HL-60 (cell line): Measurements from ENCODE around the gene WNT7B.

Source experiments
- DNase-seq, 2 experiments: peaks; one replicate each; pipeline ENCODE4 v3.0.0-alpha.2; 2010 to 2020; ENCODE audit warnings: low read depth in 1 of 2, low spot score in 1 of 2
- H3K27ac ChIP-seq: fragments of 250-450 bp; sonication (Bioruptor Pico); replicated peaks from 2 replicates; pipeline ENCODE4 v1.5.1; 2020; ENCODE audit warnings: mild to moderate bottlenecking, moderate library complexity
- H3K27me3 ChIP-seq: fragments of 250-450 bp; sonication (Bioruptor Pico); 2 replicates; pipeline ENCODE4 v1.5.1; 2021; ENCODE audit warnings: mild to moderate bottlenecking, moderate library complexity; ENCODE audit not compliant: insufficient read depth, poor library complexity, severe bottlenecking
- H3K4me3 ChIP-seq: replicated peaks from 2 replicates; pipeline ENCODE4 v1.5.1; 2011; ENCODE audit warnings: mild to moderate bottlenecking, control low read depth, low read length; ENCODE audit not compliant: insufficient read depth
- GABPA ChIP-seq: IDR thresholded peaks from 2 replicates; pipeline ENCODE4 v1.6.1; 2012; ENCODE audit warnings: low read depth
- POLR2AphosphoS5 ChIP-seq: IDR thresholded peaks from 2 replicates; pipeline ENCODE4 v1.6.1; 2012; ENCODE audit warnings: low read depth
- SPI1 ChIP-seq: IDR thresholded peaks from 2 replicates; pipeline ENCODE4 v1.6.1; 2012; ENCODE audit warnings: low read depth, mild to moderate bottlenecking, borderline replicate concordance
- TF ChIP-seq, protein P1 (sequence below): IDR thresholded peaks from one replicate; pipeline ENCODE4 v1.5.1; 2011; ENCODE audit warnings: low read length, control low read depth, inconsistent platforms; ENCODE audit not compliant: insufficient read depth
- TF ChIP-seq, protein P2 (sequence below): IDR thresholded peaks from 2 replicates; pipeline ENCODE4 v1.6.1; 2012; ENCODE audit warnings: low read depth; ENCODE audit not compliant: insufficient replicate concordance

WNT7B gene

DNA sequence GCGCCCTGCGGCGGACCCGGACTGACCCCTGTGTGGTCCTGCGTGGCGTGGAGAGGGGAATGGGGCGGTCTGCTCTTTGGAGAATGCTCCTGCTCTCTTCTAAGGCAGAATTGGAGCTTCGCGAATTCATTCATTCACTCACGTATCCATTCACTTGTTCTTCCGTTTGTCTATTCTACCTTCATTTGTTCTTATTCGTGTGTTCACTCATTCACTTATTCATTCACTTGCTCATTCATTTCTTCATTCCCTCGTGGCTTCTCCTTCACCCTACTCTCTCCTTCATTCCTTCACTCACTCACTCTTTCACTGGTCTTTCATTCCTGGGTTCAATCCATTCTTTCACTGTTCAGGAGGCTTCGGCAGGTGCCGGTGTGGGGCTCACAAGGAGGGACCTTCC is 69.6 kb downstream of the WNT7B start:
- TF ChIP-seq POLR2AphosphoS5 (no peak), SPI1 (no peak), GABPA (no peak)
- TF ChIP-seq, protein P1, sequence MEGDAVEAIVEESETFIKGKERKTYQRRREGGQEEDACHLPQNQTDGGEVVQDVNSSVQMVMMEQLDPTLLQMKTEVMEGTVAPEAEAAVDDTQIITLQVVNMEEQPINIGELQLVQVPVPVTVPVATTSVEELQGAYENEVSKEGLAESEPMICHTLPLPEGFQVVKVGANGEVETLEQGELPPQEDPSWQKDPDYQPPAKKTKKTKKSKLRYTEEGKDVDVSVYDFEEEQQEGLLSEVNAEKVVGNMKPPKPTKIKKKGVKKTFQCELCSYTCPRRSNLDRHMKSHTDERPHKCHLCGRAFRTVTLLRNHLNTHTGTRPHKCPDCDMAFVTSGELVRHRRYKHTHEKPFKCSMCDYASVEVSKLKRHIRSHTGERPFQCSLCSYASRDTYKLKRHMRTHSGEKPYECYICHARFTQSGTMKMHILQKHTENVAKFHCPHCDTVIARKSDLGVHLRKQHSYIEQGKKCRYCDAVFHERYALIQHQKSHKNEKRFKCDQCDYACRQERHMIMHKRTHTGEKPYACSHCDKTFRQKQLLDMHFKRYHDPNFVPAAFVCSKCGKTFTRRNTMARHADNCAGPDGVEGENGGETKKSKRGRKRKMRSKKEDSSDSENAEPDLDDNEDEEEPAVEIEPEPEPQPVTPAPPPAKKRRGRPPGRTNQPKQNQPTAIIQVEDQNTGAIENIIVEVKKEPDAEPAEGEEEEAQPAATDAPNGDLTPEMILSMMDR: no peak
- TF ChIP-seq, protein P2, sequence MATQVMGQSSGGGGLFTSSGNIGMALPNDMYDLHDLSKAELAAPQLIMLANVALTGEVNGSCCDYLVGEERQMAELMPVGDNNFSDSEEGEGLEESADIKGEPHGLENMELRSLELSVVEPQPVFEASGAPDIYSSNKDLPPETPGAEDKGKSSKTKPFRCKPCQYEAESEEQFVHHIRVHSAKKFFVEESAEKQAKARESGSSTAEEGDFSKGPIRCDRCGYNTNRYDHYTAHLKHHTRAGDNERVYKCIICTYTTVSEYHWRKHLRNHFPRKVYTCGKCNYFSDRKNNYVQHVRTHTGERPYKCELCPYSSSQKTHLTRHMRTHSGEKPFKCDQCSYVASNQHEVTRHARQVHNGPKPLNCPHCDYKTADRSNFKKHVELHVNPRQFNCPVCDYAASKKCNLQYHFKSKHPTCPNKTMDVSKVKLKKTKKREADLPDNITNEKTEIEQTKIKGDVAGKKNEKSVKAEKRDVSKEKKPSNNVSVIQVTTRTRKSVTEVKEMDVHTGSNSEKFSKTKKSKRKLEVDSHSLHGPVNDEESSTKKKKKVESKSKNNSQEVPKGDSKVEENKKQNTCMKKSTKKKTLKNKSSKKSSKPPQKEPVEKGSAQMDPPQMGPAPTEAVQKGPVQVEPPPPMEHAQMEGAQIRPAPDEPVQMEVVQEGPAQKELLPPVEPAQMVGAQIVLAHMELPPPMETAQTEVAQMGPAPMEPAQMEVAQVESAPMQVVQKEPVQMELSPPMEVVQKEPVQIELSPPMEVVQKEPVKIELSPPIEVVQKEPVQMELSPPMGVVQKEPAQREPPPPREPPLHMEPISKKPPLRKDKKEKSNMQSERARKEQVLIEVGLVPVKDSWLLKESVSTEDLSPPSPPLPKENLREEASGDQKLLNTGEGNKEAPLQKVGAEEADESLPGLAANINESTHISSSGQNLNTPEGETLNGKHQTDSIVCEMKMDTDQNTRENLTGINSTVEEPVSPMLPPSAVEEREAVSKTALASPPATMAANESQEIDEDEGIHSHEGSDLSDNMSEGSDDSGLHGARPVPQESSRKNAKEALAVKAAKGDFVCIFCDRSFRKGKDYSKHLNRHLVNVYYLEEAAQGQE: no peak

DNA sequence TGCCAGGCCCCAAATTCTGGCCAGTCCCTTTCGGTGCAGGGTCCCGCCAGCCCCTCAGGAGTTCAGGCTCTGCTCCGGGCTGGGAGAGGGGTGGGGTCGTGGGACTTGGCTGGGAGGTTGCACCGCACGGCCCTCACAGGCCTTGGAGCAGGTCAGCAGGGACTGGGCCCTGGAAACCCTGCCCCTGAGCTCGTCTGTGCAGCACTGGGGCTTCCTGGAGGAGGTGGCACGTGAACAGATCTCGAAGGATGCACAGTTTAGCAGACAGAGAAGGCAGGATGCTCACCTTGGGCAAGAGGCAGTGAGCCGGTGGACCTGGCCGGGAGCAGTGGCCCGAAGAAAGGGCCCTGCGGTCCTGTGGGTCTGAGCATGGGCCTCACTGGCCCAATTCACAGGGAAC is 70.0 kb downstream of the WNT7B start:
- TF ChIP-seq SPI1: no peak
- TF ChIP-seq, protein P2: no peak
- no peak for TF ChIP-seq GABPA
- TF ChIP-seq, protein P1: no peak
- TF ChIP-seq POLR2AphosphoS5: no peak
- peaks cover 16% of the 10 kb centered on the region for H3K27me3 ChIP-seq
- no peak overlapping the region for H3K27ac ChIP-seq
- DNase-seq: no peak
- H3K4me3 ChIP-seq: no peak overlapping the region

More for the DNA sequence above, 69.6 kb downstream of the WNT7B start:
- Histone ChIP-seq H3K4me3 (no peak overlapping the region), H3K27me3 (peaks cover 16% of the 10 kb centered on the region), H3K27ac (no peak overlapping the region)
- DNase-seq: no peak

DNA sequence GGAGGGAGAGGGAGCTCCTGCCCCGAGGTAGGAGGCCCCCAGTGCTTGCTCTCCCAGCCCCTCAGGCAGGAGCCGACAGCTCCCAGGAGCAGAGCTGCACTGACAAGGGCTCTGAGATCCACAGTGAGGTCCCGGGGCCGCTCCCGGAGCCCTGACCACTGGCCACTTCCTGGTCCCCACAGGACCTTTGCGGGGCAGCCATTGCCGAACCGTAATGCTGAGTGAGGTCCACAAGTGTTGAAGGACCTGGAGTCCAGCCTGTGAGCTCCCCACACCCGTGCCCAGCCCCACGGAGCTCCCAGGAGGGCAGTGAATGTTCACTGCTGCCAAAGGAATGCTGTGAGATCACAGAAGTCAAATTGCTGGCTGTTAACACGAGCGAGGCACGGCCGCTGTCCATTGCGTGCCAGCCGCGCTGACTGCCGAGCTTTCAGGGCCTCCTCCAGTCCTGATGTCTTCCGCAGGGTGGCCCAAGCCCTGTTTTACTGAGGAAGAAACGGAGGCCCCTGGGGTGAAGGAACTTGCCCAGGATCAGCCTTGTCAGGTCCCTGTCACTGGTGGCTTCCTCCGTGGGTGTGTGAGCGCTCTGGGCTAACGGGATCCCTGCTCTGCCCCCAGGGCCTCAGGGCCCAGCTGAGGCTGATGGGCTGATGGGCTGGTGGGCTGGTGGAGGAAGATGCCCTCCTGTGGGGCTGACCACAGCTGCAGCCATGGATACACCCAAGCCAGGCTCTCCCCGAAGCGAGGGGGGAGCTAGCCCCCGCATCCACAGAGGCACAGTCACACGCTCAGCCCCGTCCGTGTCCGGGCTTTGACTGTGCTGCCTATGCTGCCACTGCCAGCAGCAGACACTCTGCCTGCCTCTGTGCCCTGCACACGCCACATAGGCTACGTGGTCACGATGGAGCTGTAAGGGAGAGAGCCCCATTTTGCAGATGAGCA is 70.8 kb downstream of the WNT7B start:
- peak overlapping the region; percentile 33; the same call in 1 of the 2 replicates for H3K27ac ChIP-seq
- H3K27me3 ChIP-seq: peaks cover 16% of the 10 kb centered on the region
- TF ChIP-seq, protein P2: peak; percentile 61
- TF ChIP-seq, protein P1: no peak
- peak in 1 of 2 experiments; percentile 67 for DNase-seq
- H3K4me3 ChIP-seq: no peak overlapping the region
